Measurements from ENCODE around the gene PDE6A. TPM values are rescaled to one million over a fixed set of nuclear protein-coding genes. Genes with fewer than 3 reads are reported as not detected.

The PDE6A gene
- total and polyA plus RNA-seq, 2 of the 8 experiments (the other 6 are each of a cell fraction or from before 2014, with no cell fraction given), result not detected

DNA sequence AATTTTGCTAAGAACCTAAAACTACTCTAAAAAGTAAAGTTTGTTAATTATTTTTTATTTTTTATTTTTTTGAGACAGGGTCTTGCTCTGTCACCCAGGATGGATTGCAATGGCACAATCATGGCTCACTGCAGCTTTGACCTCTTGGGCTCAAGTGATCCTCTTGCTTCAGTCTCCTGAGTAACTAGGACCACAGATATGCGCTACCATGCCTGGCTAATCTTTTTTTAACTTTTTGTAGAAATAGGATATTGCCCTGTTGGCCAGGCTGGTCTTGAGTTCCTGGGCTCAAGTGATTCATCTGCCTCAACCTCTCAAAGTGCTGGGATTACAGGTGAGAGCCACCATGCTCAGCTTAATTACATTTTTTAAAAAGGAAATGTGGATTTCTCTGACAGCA lies 45.8 kb downstream of the PDE6A start (continued):
- TF ChIP-seq NANOG (IDR thresholded peaks at IDR 0.05; ENCODE audit: insufficient read depth, low read depth, low read length, poor library complexity, severe bottlenecking), result no peak
